GM12891 (cell line): ENCODE results near the gene ACSS1.

Source experiments
- DNase-seq: peaks from one replicate; pipeline ENCODE4 v3.0.0; 2011; ENCODE audit warnings: low spot score; ENCODE audit not compliant: insufficient read length
- FAIRE-seq: peaks from 2 replicates; lab custom pipeline; 2011; peaks lifted over from hg19 to GRCh38; lab: Jason Lieb, UNC
- PAX5 ChIP-seq: IDR thresholded peaks from 2 replicates; pipeline ENCODE4 v1.6.1; 2011; ENCODE audit warnings: low read length, moderate library complexity, mild to moderate bottlenecking; ENCODE audit not compliant: insufficient read depth, severe bottlenecking
- POLR2A ChIP-seq: IDR thresholded peaks from 2 replicates; pipeline ENCODE4 v1.6.1; 2011; ENCODE audit warnings: low read depth, low read length, control low read depth
- POLR2AphosphoS5 ChIP-seq: IDR thresholded peaks from 2 replicates; pipeline ENCODE4 v1.6.1; 2011; ENCODE audit warnings: low read depth, low read length, control low read depth
- POU2F2 ChIP-seq: IDR thresholded peaks from 2 replicates; pipeline ENCODE4 v1.6.1; 2011; ENCODE audit warnings: low read depth, mild to moderate bottlenecking, control low read depth, low read length, moderate library complexity
- SPI1 ChIP-seq: IDR thresholded peaks from 2 replicates; pipeline ENCODE4 v1.6.1; 2011; ENCODE audit warnings: low read depth, low read length, control low read depth
- TAF1 ChIP-seq: IDR thresholded peaks from 2 replicates; pipeline ENCODE4 v1.6.1; 2011; ENCODE audit warnings: low read depth, low read length, control low read depth

Gene ACSS1

GRCh38 chr20:24962510-24962909 is 95.4 kb downstream of the ACSS1 start:
- no peak for DNase-seq
- FAIRE-seq: no peak
- TF ChIP-seq POLR2A (no peak), SPI1 (no peak), TAF1 (no peak)

GRCh38 chr20:24962182-24962492 is 95.8 kb downstream of the ACSS1 start:
- TF ChIP-seq SPI1: no peak
- no peak for TF ChIP-seq POLR2A
- TF ChIP-seq PAX5: no peak
- no peak for TF ChIP-seq TAF1
- TF ChIP-seq POU2F2: no peak
- no peak for TF ChIP-seq POLR2AphosphoS5
- DNase-seq: no peak
- FAIRE-seq: no peak

GRCh38 chr20:24961384-24962181 is 96.4 kb downstream of the ACSS1 start:
- no peak for DNase-seq
- TF ChIP-seq TAF1 (no peak), PAX5 (no peak), POU2F2 (no peak), POLR2AphosphoS5 (no peak), POLR2A (no peak), SPI1 (no peak)
- FAIRE-seq: no peak

- no peak for DNase-seq
- TF ChIP-seq POLR2AphosphoS5: no peak
- TF ChIP-seq POLR2A: no peak
- no peak for TF ChIP-seq PAX5
- no peak for TF ChIP-seq POU2F2
- TF ChIP-seq TAF1: no peak
- no peak for TF ChIP-seq SPI1
- FAIRE-seq: no peak
Observed at GRCh38 chr20:24960861-24961260, 97.1 kb downstream of the ACSS1 start.

- TF ChIP-seq POLR2A (no peak), POU2F2 (no peak), POLR2AphosphoS5 (no peak), TAF1 (no peak), SPI1 (no peak), PAX5 (no peak)
- DNase-seq (no peak), FAIRE-seq (no peak)
Observed at GRCh38 chr20:24960302-24960801, 97.6 kb downstream of the ACSS1 start.

- no peak for TF ChIP-seq POU2F2
- no peak for TF ChIP-seq SPI1
- no peak for TF ChIP-seq PAX5
- TF ChIP-seq POLR2AphosphoS5: no peak
Observed at GRCh38 chr20:24959591-24960301, 98.2 kb downstream of the ACSS1 start.

GRCh38 chr20:24958506-24959385 is 99.2 kb downstream of the ACSS1 start:
- FAIRE-seq (no peak), DNase-seq (no peak)
- TF ChIP-seq POLR2AphosphoS5 (no peak), PAX5 (no peak), TAF1 (no peak)

More at GRCh38 chr20:24959591-24960301, 98.2 kb downstream of the ACSS1 start:
- DNase-seq (no peak), FAIRE-seq (no peak)

- no peak for FAIRE-seq
- TF ChIP-seq SPI1: no peak
- no peak for TF ChIP-seq POLR2AphosphoS5
- TF ChIP-seq TAF1: no peak
- TF ChIP-seq POLR2A: no peak
- TF ChIP-seq POU2F2: no peak
- no peak for TF ChIP-seq PAX5
- no peak for DNase-seq
Observed at GRCh38 chr20:24957326-24958016, 100.5 kb downstream of the ACSS1 start.
